Kidney (tissue), 14 donors: ENCODE results near the gene UBA52. TPM values are rescaled to one million over a fixed set of nuclear protein-coding genes. Genes with fewer than 3 reads are reported as not detected.
A peak's percentile ranks its signal among the peaks of the same experiment; 100 is the strongest.

Experiments used
- DNase-seq, 5 donors: peaks; one replicate each; pipeline ENCODE4 v3.0.0-alpha.2; 2013 to 2020
- FAIRE-seq: peaks from 2 replicates; lab custom pipeline; 2012; peaks lifted over from hg19 to GRCh38; lab: Jason Lieb, UNC
- H3K27ac ChIP-seq, 2 donors: one replicate each; pipeline ENCODE4 v1.7.0; 2013; ENCODE audit warnings: low read depth in 2 of 2, low read length in 2 of 2, inconsistent platforms in 1 of 2
- H3K27me3 ChIP-seq: one replicate; pipeline ENCODE4 v1.7.1; 2013; ENCODE audit warnings: low read length, inconsistent platforms; ENCODE audit not compliant: control insufficient read depth, insufficient read depth
- H3K36me3 ChIP-seq, 3 donors: one replicate each; pipeline versions ENCODE4 v1.7.0 to v1.7.1; 2013; ENCODE audit warnings: low read length in 3 of 3, control low read depth in 1 of 3, inconsistent platforms in 1 of 3; ENCODE audit not compliant: insufficient read depth in 3 of 3, control insufficient read depth in 2 of 3
- H3K4me1 ChIP-seq, 3 donors: one replicate each; pipeline versions ENCODE4 v1.7.0 to v1.7.1; 2013; ENCODE audit warnings: low read length in 3 of 3, inconsistent platforms in 1 of 3, low read depth in 1 of 3; ENCODE audit not compliant: control insufficient read depth in 2 of 3, insufficient read depth in 2 of 3
- H3K4me3 ChIP-seq, 3 donors: one replicate each; pipeline versions ENCODE4 v1.7.0 to v1.8.1; 2013; ENCODE audit warnings: low read length in 3 of 3, control low read depth in 1 of 3, inconsistent platforms in 1 of 3
- H3K9ac ChIP-seq, 3 donors: one replicate each; pipeline versions ENCODE4 v1.7.0 to v1.7.1; 2013; ENCODE audit warnings: low read length in 3 of 3, control low read depth in 1 of 3, inconsistent platforms in 1 of 3
- H3K9me3 ChIP-seq, 3 donors: one replicate each; pipeline versions ENCODE4 v1.7.0 to v1.7.1; 2013; ENCODE audit warnings: low read length in 3 of 3, control low read depth in 1 of 3, inconsistent platforms in 1 of 3; ENCODE audit not compliant: control insufficient read depth in 2 of 3, insufficient read depth in 1 of 3
- intact Hi-C: fragments of 100-400 bp; cut with DNase I; formaldehyde crosslinking; loops from one replicate; pipeline ENCODE4 v1.11.1; 2022
- polyA plus RNA-seq: library from polyadenylated mRNA; stranded (reverse); fragments of 350-450 nt; fragmentation: Illumina TruSeq; extraction: RNeasy Lipid Tissue Mini Kit (QIAGEN cat#74804); gene quantifications from one replicate; pipeline ENCODE4 v1.2.3, GENCODE V29; 2014; ENCODE audit warnings: low read depth, low replicate concordance; ENCODE audit not compliant: insufficient read depth
- total RNA-seq: library from RNA; stranded (reverse); fragmentation: NEBNext Ultra II Directional; extraction: Animal tissue kit (Norgen Biotek cat#: 25700); gene quantifications from one replicate; pipeline ENCODE4 v1.2.1, GENCODE V29; 2021
- TF ChIP-seq, protein P1 (sequence below): IDR thresholded peaks from 3 replicates; pipeline ENCODE4 v1.5.1; 2012; ENCODE audit warnings: mild to moderate bottlenecking, moderate library complexity, borderline replicate concordance; ENCODE audit not compliant: insufficient read depth; ENCODE audit errors: extremely low read depth
- donor health status: control.
- donor health status: control.
- donor health status: control.
- donor health status: control.
- donor health status: control.
- donor health status: DM: yes; HTN: yes; CAD: no.
- donor health status: Normal renal cell carcinoma (clear cell type).

The UBA52 gene
- total and polyA plus RNA-seq, 2 donors from 2014 or later: 828 to 1,481 TPM

DNA sequence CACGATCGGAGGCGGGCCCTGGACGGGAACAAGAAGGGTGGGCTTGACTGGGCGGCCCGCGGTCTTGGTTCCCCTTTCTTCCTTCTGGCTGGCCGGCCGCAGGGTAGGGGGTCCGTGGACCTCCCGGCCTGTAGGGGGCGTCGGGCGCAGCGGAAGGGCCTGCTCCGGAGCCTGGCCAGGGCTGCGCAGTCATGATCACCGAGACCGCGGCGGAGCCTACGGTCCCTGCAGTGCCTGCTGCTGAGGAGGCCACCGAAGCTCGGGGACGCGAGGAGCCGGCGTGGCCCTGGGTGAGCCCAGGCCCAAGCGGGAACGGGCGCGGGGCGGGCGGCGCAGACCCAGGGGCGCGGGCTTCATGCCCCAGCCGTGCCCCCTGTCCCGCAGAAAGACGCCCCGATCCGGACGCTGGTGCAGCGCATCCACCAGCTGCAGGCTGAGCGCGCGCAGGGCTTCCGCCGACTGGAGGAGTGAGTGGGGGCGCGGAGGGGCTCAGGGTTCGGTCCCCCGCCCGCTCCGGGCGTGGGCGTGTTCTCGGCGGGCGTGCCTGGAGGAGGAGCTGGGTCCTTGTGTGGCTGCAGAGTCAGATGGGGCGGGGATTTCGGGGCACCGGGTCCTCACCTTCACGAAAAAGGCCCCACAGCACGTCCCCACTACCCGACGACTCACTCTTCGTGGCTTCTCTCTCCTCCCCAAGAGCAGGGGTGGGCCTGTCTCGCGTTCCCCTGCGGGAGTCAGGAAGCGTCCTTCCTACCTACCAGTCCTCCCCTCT, 17.1 kb downstream of the UBA52 start, which contains the start of gene REX1BD:
REX1BD (plus strand) TSS at position 188 of the 769 bp plus-strand sequence; CDS start at position 192, 4 bp downstream.
- Histone ChIP-seq H3K4me3 (peak within 1 kb of the TSS; percentile 66 to 73 (median 71)), H3K27me3 (no peaks in the 10 kb centered on the region), H3K9me3 (no peaks in the 10 kb centered on the region), H3K27ac (peak within 1 kb of the TSS; percentile 68 to 87), H3K36me3 (peaks cover 0 to 3% (median 2%) of the 10 kb centered on the region in 3 donors), H3K9ac (peak within 1 kb of the TSS in 2 of 3 donors; percentile 4 to 78), H3K4me1 (peaks cover 0 to 16% (median 0%) of the 10 kb centered on the region in 3 donors)
- intact Hi-C loops: no loop called here
- DNase-seq (peak; percentile 89 to 95 (median 91)), FAIRE-seq (no peak)
- TF ChIP-seq, protein P1, sequence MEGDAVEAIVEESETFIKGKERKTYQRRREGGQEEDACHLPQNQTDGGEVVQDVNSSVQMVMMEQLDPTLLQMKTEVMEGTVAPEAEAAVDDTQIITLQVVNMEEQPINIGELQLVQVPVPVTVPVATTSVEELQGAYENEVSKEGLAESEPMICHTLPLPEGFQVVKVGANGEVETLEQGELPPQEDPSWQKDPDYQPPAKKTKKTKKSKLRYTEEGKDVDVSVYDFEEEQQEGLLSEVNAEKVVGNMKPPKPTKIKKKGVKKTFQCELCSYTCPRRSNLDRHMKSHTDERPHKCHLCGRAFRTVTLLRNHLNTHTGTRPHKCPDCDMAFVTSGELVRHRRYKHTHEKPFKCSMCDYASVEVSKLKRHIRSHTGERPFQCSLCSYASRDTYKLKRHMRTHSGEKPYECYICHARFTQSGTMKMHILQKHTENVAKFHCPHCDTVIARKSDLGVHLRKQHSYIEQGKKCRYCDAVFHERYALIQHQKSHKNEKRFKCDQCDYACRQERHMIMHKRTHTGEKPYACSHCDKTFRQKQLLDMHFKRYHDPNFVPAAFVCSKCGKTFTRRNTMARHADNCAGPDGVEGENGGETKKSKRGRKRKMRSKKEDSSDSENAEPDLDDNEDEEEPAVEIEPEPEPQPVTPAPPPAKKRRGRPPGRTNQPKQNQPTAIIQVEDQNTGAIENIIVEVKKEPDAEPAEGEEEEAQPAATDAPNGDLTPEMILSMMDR: peak; percentile 74

DNA sequence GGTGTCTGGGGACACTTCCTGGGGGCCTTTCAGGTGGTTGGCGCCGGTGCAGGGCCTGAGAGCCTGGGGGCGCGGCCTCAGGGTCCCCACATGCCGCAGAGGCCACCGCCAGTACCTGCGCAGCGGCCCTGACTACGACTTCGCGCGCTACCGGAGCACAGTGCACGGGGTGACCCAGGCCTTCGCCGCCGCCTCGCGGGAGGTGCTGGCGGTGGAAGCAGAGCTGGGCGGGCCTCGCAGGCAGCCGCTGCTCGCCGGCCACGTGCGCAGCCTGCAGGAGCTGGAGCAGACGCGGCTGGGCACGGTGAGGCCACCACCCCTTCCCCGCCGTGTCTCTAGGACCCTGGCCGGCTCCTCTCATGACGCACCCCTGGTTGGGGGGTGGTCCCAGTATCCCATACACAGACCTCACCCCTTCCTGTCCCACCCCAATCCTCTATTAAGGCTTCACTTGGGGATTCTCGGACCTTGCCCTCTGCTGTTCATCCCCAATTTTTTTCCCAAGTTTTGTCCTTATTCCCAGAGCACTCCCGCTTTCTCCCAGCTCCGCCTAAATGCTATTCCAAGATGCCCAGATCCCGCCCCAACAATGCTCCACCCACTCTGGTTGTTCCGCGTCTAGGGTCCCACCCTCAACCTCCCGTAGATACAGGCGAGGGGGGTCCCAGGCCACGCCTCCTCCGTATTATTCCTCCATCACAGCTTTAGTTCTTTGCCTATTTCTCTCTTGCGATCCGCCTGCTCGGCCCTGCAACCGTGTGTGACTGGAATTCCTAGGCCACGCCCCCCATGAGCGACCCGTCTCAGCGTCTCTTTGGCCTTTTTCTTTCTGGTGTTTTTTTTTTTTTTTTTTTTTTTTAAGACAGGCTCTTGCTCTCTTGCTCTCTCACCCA, 18.0 kb downstream of the UBA52 start:
- TF ChIP-seq, protein P1: peak; percentile 22
- peak; percentile 80 to 92 (median 88) for DNase-seq

DNA sequence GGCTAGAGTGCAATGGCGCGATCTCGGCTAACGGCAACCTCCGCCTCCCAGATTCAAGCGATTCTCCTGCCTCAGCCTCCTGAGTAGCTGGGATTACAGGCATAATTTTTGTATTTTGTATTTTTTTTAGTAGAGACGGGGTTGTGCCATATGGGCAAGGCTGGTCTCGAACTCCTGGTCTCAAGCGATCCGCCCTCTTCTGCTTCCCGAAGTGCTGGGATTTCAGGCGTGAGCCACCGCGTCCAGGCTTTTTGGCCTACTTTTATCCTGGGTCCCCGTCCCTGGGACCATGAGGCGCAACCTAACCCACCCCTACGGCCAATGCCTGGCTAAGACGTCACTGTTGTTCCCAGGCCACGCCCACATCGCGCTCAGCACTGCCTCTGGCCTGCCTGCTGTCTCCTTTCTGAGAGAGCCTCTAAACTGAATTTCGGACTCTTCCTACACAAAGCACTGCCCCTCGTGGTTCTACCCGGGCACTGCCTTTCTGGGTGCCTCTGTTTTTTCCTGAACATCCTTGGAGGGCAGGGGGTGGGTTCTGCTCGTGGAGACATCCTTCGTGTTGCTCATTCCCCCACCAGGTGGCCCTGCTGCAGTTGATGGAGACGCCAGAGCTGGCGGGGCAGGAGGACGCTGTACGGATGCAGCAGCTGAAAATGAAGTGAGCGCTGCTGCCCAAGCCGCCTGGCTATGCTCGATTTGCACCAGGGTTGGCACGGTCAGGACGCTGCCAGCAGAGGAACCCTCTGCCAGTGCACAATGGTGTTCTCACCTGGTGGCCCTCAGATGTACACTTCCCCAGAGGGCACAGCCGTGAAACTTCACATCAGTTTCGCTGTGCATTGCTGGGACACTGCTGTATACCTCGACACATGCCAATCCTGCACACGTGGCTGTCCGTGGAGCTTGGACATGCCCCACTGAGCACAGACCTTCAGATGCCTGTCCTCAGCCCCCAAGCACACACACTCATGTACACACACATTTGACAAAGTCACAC, 18.9 kb downstream of the UBA52 start:
- TF ChIP-seq, protein P1: no peak
- Histone ChIP-seq H3K36me3 (peaks cover 0 to 3% (median 2%) of the 10 kb centered on the region in 3 donors), H3K4me1 (peaks cover 0 to 19% (median 0%) of the 10 kb centered on the region in 3 donors), H3K9me3 (no peaks in the 10 kb centered on the region), H3K9ac (no peak overlapping the region), H3K27me3 (peaks cover 2% of the 10 kb centered on the region), H3K4me3 (peak overlapping the region in 1 of 3 donors; percentile 21), H3K27ac (no peak overlapping the region)
- DNase-seq: peak; percentile 82 to 96 (median 94)
- intact Hi-C loops: loop anchor here (10.0 kb wide), 1 partner anchor 254 kb away; no protein-coding TSS in a partner anchor
- no peak for FAIRE-seq

More for the DNA sequence above, 18.0 kb downstream of the UBA52 start:
- FAIRE-seq: no peak
- intact Hi-C loops: loop anchor here (10.0 kb wide), 1 partner anchor 255 kb away; no protein-coding TSS in a partner anchor
- Histone ChIP-seq H3K9me3 (no peaks in the 10 kb centered on the region), H3K9ac (peak overlapping the region in 1 of 3 donors; percentile 78), H3K4me3 (peak overlapping the region; percentile 66 to 73 (median 71)), H3K27me3 (no peaks in the 10 kb centered on the region), H3K36me3 (peaks cover 0 to 3% (median 2%) of the 10 kb centered on the region in 3 donors), H3K27ac (peak overlapping the region; percentile 68 to 87), H3K4me1 (peaks cover 0 to 16% (median 0%) of the 10 kb centered on the region in 3 donors)
